SW 1271 (cell line): ENCODE data around the gene PROC.

Experiments
- DNase-seq, 2 experiments: peaks; one replicate each; lab custom pipeline; 2025; lab: John Stamatoyannopoulos, UW

Gene PROC

GRCh38 chr2:127456960-127457359 is 38.7 kb downstream of the PROC start:
- DNase-seq = no peak

- no peak for DNase-seq
These were observed 44.2 kb downstream of the PROC start for GRCh38 chr2:127462461-127462860.

- no peak for DNase-seq
These were observed 45.1 kb downstream of the PROC start for GRCh38 chr2:127463155-127463991.

GRCh38 chr2:127464470-127465257 is 46.4 kb downstream of the PROC start:
- no peak for DNase-seq

- no peak for DNase-seq
These were observed 47.0 kb downstream of the PROC start for GRCh38 chr2:127465258-127465657.

GRCh38 chr2:127469051-127469450 is 50.8 kb downstream of the PROC start:
- no peak for DNase-seq

GRCh38 chr2:127469974-127470373 is 51.7 kb downstream of the PROC start:
- DNase-seq = no peak

GRCh38 chr2:127471286-127471988 is 53.2 kb downstream of the PROC start:
- DNase-seq = no peak

- DNase-seq = no peak
These were observed 54.0 kb downstream of the PROC start for GRCh38 chr2:127472268-127472667.

- no peak for DNase-seq
These were observed 57.6 kb downstream of the PROC start for GRCh38 chr2:127475788-127476187.
